Hepatocyte (in vitro differentiated cells): ENCODE data around the gene PALLD. TPM values are rescaled to one million over a fixed set of nuclear protein-coding genes. Genes with fewer than 3 reads are reported as not detected.

ENCODE experiments used
- DNase-seq: peaks from one replicate; pipeline ENCODE4 v3.0.0-alpha.2; 2016; ENCODE audit warnings: low spot score
- H2AFZ ChIP-seq: fragments of 200-600 bp; sonication (generic); 2 replicates; pipeline ENCODE4 v1.6.0; 2016; ENCODE audit warnings: antibody characterized with exemption, mild to moderate bottlenecking
- H3K27ac ChIP-seq: fragments of 200-600 bp; sonication (generic); 2 replicates; pipeline ENCODE4 v1.5.1; 2016; ENCODE audit warnings: mild to moderate bottlenecking
- H3K27me3 ChIP-seq: fragments of 200-600 bp; sonication (generic); 2 replicates; pipeline ENCODE4 v1.6.1; 2016
- H3K36me3 ChIP-seq: fragments of 200-600 bp; sonication (generic); replicated peaks from 2 replicates; pipeline ENCODE4 v1.5.1; 2016; ENCODE audit warnings: low read depth; ENCODE audit not compliant: insufficient read depth
- H3K4me1 ChIP-seq: fragments of 200-600 bp; sonication (generic); 2 replicates; pipeline ENCODE4 v1.5.1; 2016; ENCODE audit warnings: mild to moderate bottlenecking, moderate library complexity; ENCODE audit not compliant: insufficient read depth
- H3K4me2 ChIP-seq: fragments of 200-600 bp; sonication (generic); 2 replicates; pipeline ENCODE4 v1.6.0; 2016
- H3K4me3 ChIP-seq: fragments of 200-600 bp; sonication (generic); 2 replicates; pipeline ENCODE4 v1.5.1; 2016; ENCODE audit warnings: mild to moderate bottlenecking
- H3K79me2 ChIP-seq: fragments of 200-600 bp; sonication (generic); 2 replicates; pipeline ENCODE4 v1.6.0; 2017; ENCODE audit warnings: mild to moderate bottlenecking
- H3K9me2 ChIP-seq: fragments of 200-600 bp; sonication (generic); replicated peaks from 2 replicates; pipeline ENCODE4 v1.6.0; 2017; ENCODE audit warnings: mild to moderate bottlenecking; ENCODE audit not compliant: insufficient read depth
- H3K9me3 ChIP-seq: fragments of 200-600 bp; sonication (generic); 2 replicates; pipeline ENCODE4 v1.5.1; 2016; ENCODE audit warnings: low read depth, mild to moderate bottlenecking
- H4K20me1 ChIP-seq: fragments of 200-600 bp; sonication (generic); 2 replicates; pipeline ENCODE4 v1.6.0; 2016; ENCODE audit warnings: mild to moderate bottlenecking; ENCODE audit not compliant: insufficient read depth, poor library complexity, severe bottlenecking
- CTCF ChIP-seq: fragments of 200-600 bp; sonication (generic); IDR thresholded peaks from 2 replicates; pipeline ENCODE4 v1.5.1; 2016; ENCODE audit warnings: antibody characterized with exemption, mild to moderate bottlenecking; ENCODE audit not compliant: poor library complexity
- EZH2 ChIP-seq: fragments of 200-600 bp; sonication (generic); IDR thresholded peaks from 2 replicates; pipeline ENCODE4 v1.6.1; 2016; ENCODE audit warnings: antibody characterized with exemption, mild to moderate bottlenecking, borderline replicate concordance
- EZH2phosphoT487 ChIP-seq: fragments of 200-600 bp; sonication (generic); IDR thresholded peaks from one replicate; pipeline ENCODE4 v1.6.1; 2018; ENCODE audit warnings: antibody characterized with exemption, mild to moderate bottlenecking, low read depth, moderate library complexity; ENCODE audit not compliant: unreplicated experiment, severe bottlenecking
- WGBS: methylation state at CpG from one replicate; pipeline ENCODE4 v1.1.6; 2016; ENCODE audit warnings: low lambda C conversion rate; ENCODE audit errors: missing lambda C conversion rate; 5-methylcytosine and 5-hydroxymethylcytosine counted together
- polyA plus RNA-seq: library from polyadenylated mRNA; unstranded; fragments of >200 nt; fragmentation: Nextera tagmentation; extraction: Ambion mirVana; gene quantifications from 2 replicates; pipeline ENCODE4 v1.2.1, GENCODE V29; 2016
- total RNA-seq: library from RNA; depleted of rRNA; stranded (reverse); fragments of >200 nt; gene quantifications from 2 replicates; pipeline ENCODE4 v1.2.3, GENCODE V29; 2014

PALLD gene
- total and polyA plus RNA-seq, 2 experiments from 2014 or later, result 82.7 to 85.2 TPM

DNA sequence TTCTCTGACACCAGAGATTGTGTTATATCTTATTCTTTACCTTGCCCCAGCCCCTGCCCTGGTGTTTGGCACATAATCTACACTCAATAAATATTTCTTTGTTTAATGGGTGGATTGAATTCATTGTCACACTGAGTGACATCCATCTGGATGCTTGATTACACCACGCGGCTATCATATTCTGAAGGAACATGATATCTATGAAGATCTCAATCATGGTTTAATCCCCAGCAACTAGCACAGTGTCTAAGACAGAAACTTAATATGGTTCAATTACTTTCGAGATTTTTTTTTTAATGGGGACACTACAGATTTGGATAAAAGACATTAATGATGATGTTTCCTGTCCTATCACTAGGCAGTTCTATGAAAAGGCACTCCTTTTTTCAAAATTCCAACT is 246.3 kb downstream of the PALLD start:
- no peaks in the 10 kb centered on the region for H3K9me2 ChIP-seq
- TF ChIP-seq EZH2 (no peak), CTCF (no peak), EZH2phosphoT487 (no peak)
- WGBS, result 90% methylated on average over 3 of the region's 3 CpGs
- peaks cover 9% of the 10 kb centered on the region for H3K4me1 ChIP-seq
- H4K20me1 ChIP-seq, result no peaks in the 10 kb centered on the region
- H2AFZ ChIP-seq, result no peak overlapping the region
- H3K27me3 ChIP-seq, result no peaks in the 10 kb centered on the region
- no peaks in the 10 kb centered on the region for H3K36me3 ChIP-seq
- H3K27ac ChIP-seq, result peak overlapping the region; percentile 73
- no peaks in the 10 kb centered on the region for H3K79me2 ChIP-seq
- H3K9me3 ChIP-seq, result no peaks in the 10 kb centered on the region
- no peak overlapping the region for H3K4me3 ChIP-seq
- DNase-seq, result no peak
- H3K4me2 ChIP-seq, result no peak overlapping the region

GRCh38 chr4:168743601-168744000 is 246.7 kb downstream of the PALLD start:
- peak overlapping the region; percentile 25 for H3K4me2 ChIP-seq

GRCh38 chr4:168744021-168744420 is 247.2 kb downstream of the PALLD start:
- Histone ChIP-seq H3K9me2 (no peaks in the 10 kb centered on the region), H3K27me3 (no peaks in the 10 kb centered on the region), H3K4me2 (peak overlapping the region; percentile 25), H3K9me3 (no peaks in the 10 kb centered on the region), H3K27ac (peak overlapping the region; percentile 73), H4K20me1 (no peaks in the 10 kb centered on the region), H3K4me1 (peaks cover 9% of the 10 kb centered on the region), H3K36me3 (no peaks in the 10 kb centered on the region), H3K79me2 (no peaks in the 10 kb centered on the region), H2AFZ (no peak overlapping the region), H3K4me3 (no peak overlapping the region)
- peak; percentile 19 for DNase-seq
- WGBS, result 61% methylated on average over 5 of the region's 5 CpGs
- TF ChIP-seq EZH2phosphoT487 (no peak), EZH2 (no peak), CTCF (no peak)

More at GRCh38 chr4:168743601-168744000, 246.7 kb downstream of the PALLD start:
- Histone ChIP-seq H4K20me1 (no peaks in the 10 kb centered on the region), H3K27ac (peak overlapping the region; percentile 73), H2AFZ (no peak overlapping the region), H3K4me1 (peaks cover 9% of the 10 kb centered on the region), H3K27me3 (no peaks in the 10 kb centered on the region), H3K36me3 (no peaks in the 10 kb centered on the region), H3K9me2 (no peaks in the 10 kb centered on the region), H3K79me2 (no peaks in the 10 kb centered on the region), H3K9me3 (no peaks in the 10 kb centered on the region), H3K4me3 (no peak overlapping the region)
- WGBS, result 68% methylated on average over 3 of the region's 3 CpGs
- no peak for TF ChIP-seq EZH2phosphoT487
- TF ChIP-seq CTCF, result no peak
- TF ChIP-seq EZH2, result no peak
- no peak for DNase-seq

GRCh38 chr4:168748807-168749206 is 252.0 kb downstream of the PALLD start:
- H3K27me3 ChIP-seq, result no peaks in the 10 kb centered on the region
- H3K9me2 ChIP-seq, result no peaks in the 10 kb centered on the region
- H3K79me2 ChIP-seq, result no peaks in the 10 kb centered on the region
- no peak for DNase-seq
- H3K4me3 ChIP-seq, result no peak overlapping the region
- H3K4me2 ChIP-seq, result no peak overlapping the region
- H2AFZ ChIP-seq, result no peak overlapping the region
- H3K4me1 ChIP-seq, result peaks cover 7% of the 10 kb centered on the region
- H3K27ac ChIP-seq, result no peak overlapping the region
- no peaks in the 10 kb centered on the region for H3K9me3 ChIP-seq
- WGBS, result 95% methylated on average over 1 of the region's 1 CpG
- no peaks in the 10 kb centered on the region for H4K20me1 ChIP-seq
- no peaks in the 10 kb centered on the region for H3K36me3 ChIP-seq
- TF ChIP-seq EZH2phosphoT487, result no peak
- no peak for TF ChIP-seq CTCF
- no peak for TF ChIP-seq EZH2
